ENCODE results near the gene APLP2.

- TF ChIP-seq CTCF (IDR thresholded peaks at IDR 0.05; ENCODE audit: poor library complexity) (no peak), EZH2 (IDR thresholded peaks at IDR 0.05; ENCODE audit: borderline replicate concordance) (no peak)
Measured at GRCh38 chr11:130126516-130126915, 56.8 kb downstream of the APLP2 start.

Data from hepatocyte (in vitro differentiated cells).